ENCODE measurements around the gene YWHAB.

DNA sequence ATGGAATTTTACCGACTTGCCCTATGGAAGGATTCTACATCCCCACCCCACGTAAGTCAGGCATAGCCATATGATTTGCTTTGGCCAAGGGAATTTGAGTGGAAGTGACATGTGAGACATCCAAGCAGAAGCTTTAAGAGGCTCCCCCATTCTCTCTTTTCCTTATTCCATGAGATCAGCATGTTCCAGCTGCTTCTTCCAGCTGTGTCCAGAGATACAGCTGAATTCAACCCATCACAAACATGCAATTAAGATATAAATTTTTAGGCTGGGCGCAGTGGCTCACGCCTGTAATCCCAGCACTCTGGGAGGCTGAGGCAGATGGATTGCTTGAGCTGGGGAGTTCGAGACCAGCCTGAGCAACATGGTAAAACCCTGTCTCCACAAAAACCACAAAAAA is 16.0 kb upstream of the YWHAB start:
- TF ChIP-seq, protein P1, sequence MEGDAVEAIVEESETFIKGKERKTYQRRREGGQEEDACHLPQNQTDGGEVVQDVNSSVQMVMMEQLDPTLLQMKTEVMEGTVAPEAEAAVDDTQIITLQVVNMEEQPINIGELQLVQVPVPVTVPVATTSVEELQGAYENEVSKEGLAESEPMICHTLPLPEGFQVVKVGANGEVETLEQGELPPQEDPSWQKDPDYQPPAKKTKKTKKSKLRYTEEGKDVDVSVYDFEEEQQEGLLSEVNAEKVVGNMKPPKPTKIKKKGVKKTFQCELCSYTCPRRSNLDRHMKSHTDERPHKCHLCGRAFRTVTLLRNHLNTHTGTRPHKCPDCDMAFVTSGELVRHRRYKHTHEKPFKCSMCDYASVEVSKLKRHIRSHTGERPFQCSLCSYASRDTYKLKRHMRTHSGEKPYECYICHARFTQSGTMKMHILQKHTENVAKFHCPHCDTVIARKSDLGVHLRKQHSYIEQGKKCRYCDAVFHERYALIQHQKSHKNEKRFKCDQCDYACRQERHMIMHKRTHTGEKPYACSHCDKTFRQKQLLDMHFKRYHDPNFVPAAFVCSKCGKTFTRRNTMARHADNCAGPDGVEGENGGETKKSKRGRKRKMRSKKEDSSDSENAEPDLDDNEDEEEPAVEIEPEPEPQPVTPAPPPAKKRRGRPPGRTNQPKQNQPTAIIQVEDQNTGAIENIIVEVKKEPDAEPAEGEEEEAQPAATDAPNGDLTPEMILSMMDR (IDR thresholded peaks at IDR 0.05; ENCODE audit: poor library complexity) = no peak
- TF ChIP-seq EZH2phosphoT487 (IDR thresholded peaks at IDR 0.05; ENCODE audit: low read depth, severe bottlenecking, unreplicated experiment) = no peak

Data from hepatocyte (in vitro differentiated cells).